VCaP (cell line): Measurements from ENCODE around the gene MINK1.
"Not testable (repeated sequence)": the region's sequence is repeated elsewhere in the genome, so short reads cannot be mapped to it uniquely, and the experiment has no call there.

ENCODE experiments used
- H3K27ac ChIP-seq: fragments of 450-650 bp; 2 replicates; pipeline ENCODE4 v1.5.1; 2017
- TF ChIP-seq, protein P1 (sequence below): fragments of 450-650 bp; conservative IDR thresholded peaks from 2 replicates; pipeline ENCODE4 v1.5.1; 2017; ENCODE audit warnings: mild to moderate bottlenecking, moderate library complexity

MINK1 gene

DNA sequence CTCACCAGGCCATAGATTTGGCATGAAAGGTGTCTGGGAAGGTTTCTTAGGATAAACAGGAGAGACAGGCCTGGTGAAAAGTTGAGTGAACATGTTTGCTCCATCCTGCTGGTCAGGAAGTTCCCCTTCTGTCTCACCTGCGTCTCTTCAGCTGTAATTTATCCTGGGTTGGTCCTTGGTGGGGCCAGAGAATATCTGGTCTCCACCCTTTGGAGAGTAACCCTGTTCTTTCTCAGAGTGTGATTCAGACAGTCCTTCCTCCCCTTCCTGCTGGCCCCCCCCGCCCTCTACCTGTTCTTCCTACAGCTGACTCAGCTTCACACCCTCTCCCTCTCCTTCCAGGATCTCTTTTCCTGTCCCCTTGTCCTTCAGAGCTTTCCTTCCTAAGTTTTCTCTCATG lies 17.1 kb downstream of the MINK1 start:
- H3K27ac ChIP-seq = no peak overlapping the region
- TF ChIP-seq, protein P1, sequence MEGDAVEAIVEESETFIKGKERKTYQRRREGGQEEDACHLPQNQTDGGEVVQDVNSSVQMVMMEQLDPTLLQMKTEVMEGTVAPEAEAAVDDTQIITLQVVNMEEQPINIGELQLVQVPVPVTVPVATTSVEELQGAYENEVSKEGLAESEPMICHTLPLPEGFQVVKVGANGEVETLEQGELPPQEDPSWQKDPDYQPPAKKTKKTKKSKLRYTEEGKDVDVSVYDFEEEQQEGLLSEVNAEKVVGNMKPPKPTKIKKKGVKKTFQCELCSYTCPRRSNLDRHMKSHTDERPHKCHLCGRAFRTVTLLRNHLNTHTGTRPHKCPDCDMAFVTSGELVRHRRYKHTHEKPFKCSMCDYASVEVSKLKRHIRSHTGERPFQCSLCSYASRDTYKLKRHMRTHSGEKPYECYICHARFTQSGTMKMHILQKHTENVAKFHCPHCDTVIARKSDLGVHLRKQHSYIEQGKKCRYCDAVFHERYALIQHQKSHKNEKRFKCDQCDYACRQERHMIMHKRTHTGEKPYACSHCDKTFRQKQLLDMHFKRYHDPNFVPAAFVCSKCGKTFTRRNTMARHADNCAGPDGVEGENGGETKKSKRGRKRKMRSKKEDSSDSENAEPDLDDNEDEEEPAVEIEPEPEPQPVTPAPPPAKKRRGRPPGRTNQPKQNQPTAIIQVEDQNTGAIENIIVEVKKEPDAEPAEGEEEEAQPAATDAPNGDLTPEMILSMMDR = no peak

- no peak overlapping the region for H3K27ac ChIP-seq
- TF ChIP-seq, protein P1 = no peak
Observed at GRCh38 chr17:4851084-4851483, 17.9 kb downstream of the MINK1 start.

- TF ChIP-seq, protein P1 = no peak
- H3K27ac ChIP-seq = no peak overlapping the region
Observed at GRCh38 chr17:4852567-4853207, 19.5 kb downstream of the MINK1 start.

DNA sequence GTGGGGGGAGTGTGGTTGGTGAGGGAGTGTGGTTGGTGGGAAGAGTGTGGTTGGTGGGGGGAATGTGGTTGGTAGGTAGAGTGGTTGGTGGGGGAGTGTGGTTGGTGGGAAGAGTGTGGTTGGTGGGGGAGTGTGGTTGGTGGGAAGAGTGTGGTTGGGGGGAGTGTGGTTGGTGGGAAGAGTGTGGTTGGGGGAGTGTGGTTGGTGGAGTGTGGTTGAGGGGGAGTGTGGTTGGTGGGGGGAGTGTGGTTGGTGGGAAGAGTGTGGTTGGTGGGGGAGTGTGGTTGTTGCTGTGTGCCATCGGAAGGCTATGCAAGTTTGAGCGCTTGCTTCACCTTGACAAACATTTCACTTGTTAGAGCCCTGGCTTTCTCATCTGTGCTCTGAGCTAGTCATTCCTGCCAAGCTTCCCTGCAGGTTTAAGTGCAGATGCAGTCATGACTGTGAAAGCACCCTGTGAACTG lies 20.1 kb downstream of the MINK1 start:
- TF ChIP-seq, protein P1 = no peak
- H3K27ac ChIP-seq = no peak overlapping the region

DNA sequence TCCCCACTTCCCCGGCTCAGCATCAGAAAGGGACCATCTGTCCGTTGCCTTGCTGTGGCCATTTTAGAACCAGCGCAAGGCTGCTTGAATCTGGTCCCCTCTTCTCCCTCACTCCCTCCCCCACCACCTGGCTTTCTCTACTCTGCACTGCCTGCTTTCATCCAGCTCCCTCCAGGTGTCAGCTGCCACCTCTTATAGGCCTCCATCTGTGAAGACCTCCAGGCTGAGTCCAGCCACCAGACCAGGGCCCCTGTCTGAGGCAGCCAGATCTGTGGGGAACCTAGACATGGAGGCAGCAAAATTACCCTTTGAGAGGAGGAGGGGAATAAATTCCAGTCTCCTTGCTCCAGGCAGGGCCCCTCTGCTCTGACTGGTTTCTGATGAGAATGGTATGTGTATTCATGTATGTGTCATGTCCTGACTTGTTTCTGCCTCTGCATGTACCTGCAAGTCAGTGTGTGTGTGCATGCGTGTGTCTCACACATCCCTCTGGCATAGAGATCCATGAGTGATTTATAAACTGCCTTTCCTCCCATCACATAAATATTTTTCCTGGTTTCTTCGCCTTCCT lies 21.1 kb downstream of the MINK1 start:
- no peak overlapping the region for H3K27ac ChIP-seq
- TF ChIP-seq, protein P1 = no peak

DNA sequence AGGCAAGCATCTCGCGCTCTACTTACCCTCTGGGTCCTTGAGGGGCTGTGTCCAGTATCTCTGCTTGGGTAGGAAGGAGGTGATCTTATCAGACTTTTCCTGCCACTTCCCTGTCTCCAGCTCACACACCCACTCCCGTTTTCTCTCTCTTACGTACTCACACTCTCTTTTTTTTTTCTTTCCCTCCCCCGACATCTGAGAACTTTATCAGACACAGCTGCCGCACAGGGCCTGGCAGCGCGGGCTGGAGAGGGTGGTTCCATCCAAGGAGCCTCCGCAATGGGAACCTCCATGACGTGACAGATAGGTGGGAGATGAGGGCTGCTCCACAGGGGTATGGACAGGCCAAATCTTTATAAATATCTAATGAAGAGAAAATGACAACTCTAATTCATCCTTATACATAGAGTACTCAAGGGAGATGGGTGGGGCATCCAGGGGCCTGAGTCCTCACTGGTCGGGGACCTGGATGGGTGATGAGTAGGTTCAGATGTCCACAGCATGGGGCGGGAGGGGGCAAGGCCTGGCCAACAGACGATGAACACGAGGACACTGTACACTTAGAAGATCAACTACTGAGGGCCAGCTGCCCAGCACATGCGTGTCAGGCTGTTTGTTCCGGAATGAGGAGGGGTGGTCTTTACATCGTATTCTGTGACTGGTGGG lies 23.3 kb downstream of the MINK1 start:
- TF ChIP-seq, protein P1 = no peak
- H3K27ac ChIP-seq = no peak overlapping the region

DNA sequence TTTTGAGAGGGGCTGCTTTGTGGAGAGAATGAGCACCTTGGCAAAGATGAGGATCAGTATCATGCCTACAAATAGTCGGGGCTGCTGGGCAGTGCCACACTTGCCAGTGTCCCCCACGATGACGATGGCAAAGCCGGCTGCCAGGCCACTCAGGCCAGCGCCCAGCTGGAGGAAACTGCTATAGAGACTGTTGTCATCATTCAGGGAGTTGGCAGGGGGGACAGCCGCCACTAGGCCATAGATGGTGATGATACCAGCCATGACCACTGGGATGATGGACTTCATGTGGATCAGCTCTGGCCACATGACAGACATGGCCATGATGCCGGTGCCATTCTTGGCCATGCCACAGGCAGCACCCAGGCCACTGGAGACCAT lies 23.8 kb downstream of the MINK1 start:
- no peak overlapping the region for H3K27ac ChIP-seq

GRCh38 chr17:4857347-4857746 lies 24.2 kb downstream of the MINK1 start:
- not testable (repeated sequence) for H3K27ac ChIP-seq

More for the DNA sequence above, 23.8 kb downstream of the MINK1 start:
- TF ChIP-seq, protein P1 = no peak
